ENCODE data around the gene AGO1. TPM values are rescaled to one million over a fixed set of nuclear protein-coding genes. Genes with fewer than 3 reads are reported as not detected.
A peak's percentile ranks its signal among the peaks of the same experiment; 100 is the strongest.

The AGO1 gene
- total and polyA plus RNA-seq, 10 of the 15 experiments (the other 5 are each of a cell fraction or from before 2014, with no cell fraction given), result 1.8 to 24.0 (median 8.1) TPM

- TF ChIP-seq USF1 (IDR thresholded peaks at IDR 0.05; ENCODE audit: borderline replicate concordance, extremely low read length, insufficient read depth, low read depth, low read length) (no peak), NFXL1 (IDR thresholded peaks at IDR 0.05; ENCODE audit: borderline replicate concordance) (peak; percentile 87), NRF1 (conservative IDR thresholded peaks at IDR 0.05; ENCODE audit: low read depth, low read length) (no peak), POU2F2 (IDR thresholded peaks at IDR 0.05; ENCODE audit: borderline replicate concordance, low read depth, low read length) (peak; percentile 53; the same call in 1 of the 3 replicates), TCF7 (IDR thresholded peaks at IDR 0.05; ENCODE audit: borderline replicate concordance) (no peak), RAD51 (IDR thresholded peaks at IDR 0.05) (no peak), LARP7 (IDR thresholded peaks at IDR 0.05) (peak; percentile 99), PAX5 (IDR thresholded peaks at IDR 0.05; ENCODE audit: borderline replicate concordance, low read depth, low read length) (0 out of 2 replicates have a peak, but pooled peaks have one; percentile 41), HDAC2 (IDR thresholded peaks at IDR 0.05) (no peak), DPF2 (IDR thresholded peaks at IDR 0.05) (peak; percentile 85; the same call in 1 of the 2 replicates), MTA2 (IDR thresholded peaks at IDR 0.05; ENCODE audit: low read depth) (no peak), E2F8 (IDR thresholded peaks at IDR 0.05; ENCODE audit: low read depth, partially characterized antibody) (no peak), RAD21 (IDR thresholded peaks at IDR 0.05; ENCODE audit: insufficient read depth, low read depth, low read length) (no peak), HSF1 (IDR thresholded peaks at IDR 0.05; ENCODE audit: low read depth, low read length) (no peak), SIX5 (IDR thresholded peaks at IDR 0.05; ENCODE audit: low read depth, low read length, severe bottlenecking) (peak; percentile 58), CEBPB (IDR thresholded peaks at IDR 0.05; ENCODE audit: borderline replicate concordance in 1 of 2, low read depth in 2 of 2, low read length in 2 of 2) (no peak), EZH2 (IDR thresholded peaks at IDR 0.05; ENCODE audit: borderline replicate concordance, control insufficient read depth, low read depth, low read length) (no peak), CHD1 (IDR thresholded peaks at IDR 0.05; ENCODE audit: low read depth, low read length) (no peak), ELK1 (IDR thresholded peaks at IDR 0.05; ENCODE audit: low read depth, low read length) (peak; percentile 80; the same call in 1 of the 2 replicates), BMI1 (IDR thresholded peaks at IDR 0.05; ENCODE audit: borderline replicate concordance) (no peak), ATF7 (IDR thresholded peaks at IDR 0.05; ENCODE audit: low read depth) (no peak), CHD2 (IDR thresholded peaks at IDR 0.05; ENCODE audit: borderline replicate concordance, low read depth, low read length) (peak; percentile 63; the same call in 1 of the 2 replicates), CREB1 (IDR thresholded peaks at IDR 0.05; ENCODE audit: low read depth) (peak; percentile 76), GATAD2B (conservative IDR thresholded peaks at IDR 0.05; ENCODE audit: low read depth) (peak; percentile 96)
Measured at GRCh38 chr1:35930593-35931445, 47.8 kb downstream of the AGO1 start, which contains the start of gene AGO3 (continued).
